GM23338 (cell line): ENCODE data around the gene TRIM72.

Source experiments
- CTCF ChIP-seq, 2 experiments: fragments of 200-600 bp in 1 of 2; sonication (generic) in 1 of 2; conservative IDR thresholded peaks; 2 replicates each; pipeline versions ENCODE4 v1.5.1 to v1.6.1; 2016 to 2017; ENCODE audit warnings: antibody characterized with exemption in 2 of 2, low read depth in 2 of 2, mild to moderate bottlenecking in 2 of 2, moderate library complexity in 1 of 2
- EZH2 ChIP-seq: fragments of 200-600 bp; sonication (generic); IDR thresholded peaks from one replicate; pipeline ENCODE4 v1.8.0; 2017; ENCODE audit warnings: antibody characterized with exemption, mild to moderate bottlenecking, low read depth; ENCODE audit not compliant: unreplicated experiment
- EZH2phosphoT487 ChIP-seq: fragments of 200-600 bp; sonication (generic); IDR thresholded peaks from one replicate; pipeline ENCODE4 v1.8.1; 2018; ENCODE audit warnings: antibody characterized with exemption; ENCODE audit not compliant: unreplicated experiment

DNA sequence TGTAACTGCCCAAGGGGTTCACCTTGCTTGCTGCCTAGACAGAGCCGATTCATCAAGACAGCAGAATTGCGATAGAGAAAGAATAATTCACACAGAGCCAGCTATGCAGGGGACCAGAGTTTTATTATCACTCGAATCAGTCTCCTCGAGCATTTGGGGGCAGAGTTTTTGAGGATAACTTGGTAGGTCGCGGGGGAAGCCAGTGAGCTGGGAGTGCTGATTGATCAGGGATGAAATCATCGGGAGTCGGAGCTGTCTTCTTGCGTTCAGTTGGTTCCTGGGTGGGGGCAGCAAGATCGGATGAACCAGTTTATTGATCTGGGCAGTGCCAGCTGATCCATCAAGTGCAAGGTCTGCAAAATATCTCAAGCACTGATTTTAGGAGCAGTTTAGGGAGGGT, 55.0 kb downstream of the TRIM72 start:
- TF ChIP-seq CTCF (conservative IDR thresholded peaks at IDR 0.05; ENCODE audit: low read depth in 2 of 2) (no peak), EZH2 (no peak), EZH2phosphoT487 (no peak)
